ENCODE data around the gene AKR1E2. TPM values are rescaled to one million over a fixed set of nuclear protein-coding genes. Genes with fewer than 3 reads are reported as not detected.
A peak's percentile ranks its signal among the peaks of the same experiment; 100 is the strongest.

AKR1E2 gene
- total and polyA plus RNA-seq, 9 of the 15 experiments (the other 6 are each of a cell fraction or from before 2014, with no cell fraction given), result 4.2 to 16.6 (median 9.8) TPM

DNA sequence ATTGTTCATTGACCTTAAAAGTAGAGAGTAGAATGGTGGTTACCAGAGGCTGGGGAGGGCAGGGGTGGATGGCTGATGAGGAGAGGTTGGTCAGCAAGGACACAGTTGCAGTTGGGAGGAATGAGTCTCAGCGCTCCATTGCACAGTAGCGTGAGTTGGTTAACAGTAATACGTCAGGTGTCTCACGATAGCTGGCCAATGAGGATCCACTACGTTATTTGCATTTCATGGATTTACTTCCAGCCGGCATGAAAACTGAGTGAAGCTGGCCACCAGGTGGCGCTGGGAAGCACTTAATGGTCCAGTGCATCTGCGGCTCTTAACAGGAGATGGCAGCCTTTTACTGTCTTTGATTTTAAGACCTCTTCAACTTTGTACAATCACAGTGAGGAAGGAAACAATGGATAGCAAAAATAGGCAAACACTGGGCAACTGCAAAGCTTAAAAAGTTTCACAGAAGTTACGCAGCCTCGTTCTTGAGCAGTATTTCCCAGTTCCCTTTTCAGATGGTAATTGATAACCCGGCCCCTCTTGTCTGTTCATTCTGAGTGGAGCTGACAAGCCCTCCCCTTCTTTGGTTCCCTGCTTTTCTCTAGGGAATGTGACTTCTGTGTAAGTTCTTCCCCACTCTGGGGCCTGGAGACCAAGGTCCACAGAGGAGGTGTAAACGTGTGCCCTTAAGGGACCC lies 23.7 kb downstream of the AKR1E2 start (continued):
- TF ChIP-seq, protein P1, sequence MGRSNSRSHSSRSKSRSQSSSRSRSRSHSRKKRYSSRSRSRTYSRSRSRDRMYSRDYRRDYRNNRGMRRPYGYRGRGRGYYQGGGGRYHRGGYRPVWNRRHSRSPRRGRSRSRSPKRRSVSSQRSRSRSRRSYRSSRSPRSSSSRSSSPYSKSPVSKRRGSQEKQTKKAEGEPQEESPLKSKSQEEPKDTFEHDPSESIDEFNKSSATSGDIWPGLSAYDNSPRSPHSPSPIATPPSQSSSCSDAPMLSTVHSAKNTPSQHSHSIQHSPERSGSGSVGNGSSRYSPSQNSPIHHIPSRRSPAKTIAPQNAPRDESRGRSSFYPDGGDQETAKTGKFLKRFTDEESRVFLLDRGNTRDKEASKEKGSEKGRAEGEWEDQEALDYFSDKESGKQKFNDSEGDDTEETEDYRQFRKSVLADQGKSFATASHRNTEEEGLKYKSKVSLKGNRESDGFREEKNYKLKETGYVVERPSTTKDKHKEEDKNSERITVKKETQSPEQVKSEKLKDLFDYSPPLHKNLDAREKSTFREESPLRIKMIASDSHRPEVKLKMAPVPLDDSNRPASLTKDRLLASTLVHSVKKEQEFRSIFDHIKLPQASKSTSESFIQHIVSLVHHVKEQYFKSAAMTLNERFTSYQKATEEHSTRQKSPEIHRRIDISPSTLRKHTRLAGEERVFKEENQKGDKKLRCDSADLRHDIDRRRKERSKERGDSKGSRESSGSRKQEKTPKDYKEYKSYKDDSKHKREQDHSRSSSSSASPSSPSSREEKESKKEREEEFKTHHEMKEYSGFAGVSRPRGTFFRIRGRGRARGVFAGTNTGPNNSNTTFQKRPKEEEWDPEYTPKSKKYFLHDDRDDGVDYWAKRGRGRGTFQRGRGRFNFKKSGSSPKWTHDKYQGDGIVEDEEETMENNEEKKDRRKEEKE (IDR thresholded peaks at IDR 0.05; ENCODE audit: borderline replicate concordance in 1 of 2, control insufficient read depth in 1 of 2, low read depth in 2 of 2, low read length in 1 of 2), result 0 out of 4 replicates have a peak, but pooled peaks of 1 of the 2 experiments have one; percentile 44
- TF ChIP-seq FOXA3 (CRISPR knock-in tag; conservative IDR thresholded peaks at IDR 0.05 in 1 of 2, IDR thresholded peaks at IDR 0.05 in 1 of 2), result peak in 1 of 2 experiments; percentile 70; a peak in 2 of 4 replicates
- TF ChIP-seq ZNF311 (CRISPR knock-in tag; IDR thresholded peaks at IDR 0.05), result no peak
- TF ChIP-seq COPS2 (conservative IDR thresholded peaks at IDR 0.05), result no peak
- TF ChIP-seq POU5F1 (IDR thresholded peaks at IDR 0.05; ENCODE audit: borderline replicate concordance, low read depth, low read length, partially characterized antibody), result no peak
- TF ChIP-seq CHD2 (IDR thresholded peaks at IDR 0.05; ENCODE audit: low read depth, low read length), result peak; percentile 15; the same call in 1 of the 2 replicates
- TF ChIP-seq PHF21A (IDR thresholded peaks at IDR 0.05; ENCODE audit: borderline replicate concordance, low read depth), result peak; percentile 43; the same call in 1 of the 2 replicates
- TF ChIP-seq BRF1 (IDR thresholded peaks at IDR 0.05; ENCODE audit: borderline replicate concordance, extremely low read depth, insufficient read length), result no peak
- TF ChIP-seq, protein P2, sequence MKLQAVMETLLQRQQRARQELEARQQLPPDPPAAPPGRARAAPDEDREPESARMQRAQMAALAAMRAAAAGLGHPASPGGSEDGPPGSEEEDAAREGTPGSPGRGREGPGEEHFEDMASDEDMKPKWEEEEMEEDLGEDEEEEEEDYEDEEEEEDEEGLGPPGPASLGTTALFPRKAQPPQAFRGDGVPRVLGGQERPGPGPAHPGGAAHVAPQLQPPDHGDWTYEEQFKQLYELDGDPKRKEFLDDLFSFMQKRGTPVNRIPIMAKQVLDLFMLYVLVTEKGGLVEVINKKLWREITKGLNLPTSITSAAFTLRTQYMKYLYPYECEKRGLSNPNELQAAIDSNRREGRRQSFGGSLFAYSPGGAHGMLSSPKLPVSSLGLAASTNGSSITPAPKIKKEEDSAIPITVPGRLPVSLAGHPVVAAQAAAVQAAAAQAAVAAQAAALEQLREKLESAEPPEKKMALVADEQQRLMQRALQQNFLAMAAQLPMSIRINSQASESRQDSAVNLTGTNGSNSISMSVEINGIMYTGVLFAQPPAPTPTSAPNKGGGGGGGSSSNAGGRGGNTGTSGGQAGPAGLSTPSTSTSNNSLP (IDR thresholded peaks at IDR 0.05; ENCODE audit: borderline replicate concordance, low read depth, low read length), result 0 out of 2 replicates have a peak, but pooled peaks have one; percentile 56
- TF ChIP-seq, protein P3, sequence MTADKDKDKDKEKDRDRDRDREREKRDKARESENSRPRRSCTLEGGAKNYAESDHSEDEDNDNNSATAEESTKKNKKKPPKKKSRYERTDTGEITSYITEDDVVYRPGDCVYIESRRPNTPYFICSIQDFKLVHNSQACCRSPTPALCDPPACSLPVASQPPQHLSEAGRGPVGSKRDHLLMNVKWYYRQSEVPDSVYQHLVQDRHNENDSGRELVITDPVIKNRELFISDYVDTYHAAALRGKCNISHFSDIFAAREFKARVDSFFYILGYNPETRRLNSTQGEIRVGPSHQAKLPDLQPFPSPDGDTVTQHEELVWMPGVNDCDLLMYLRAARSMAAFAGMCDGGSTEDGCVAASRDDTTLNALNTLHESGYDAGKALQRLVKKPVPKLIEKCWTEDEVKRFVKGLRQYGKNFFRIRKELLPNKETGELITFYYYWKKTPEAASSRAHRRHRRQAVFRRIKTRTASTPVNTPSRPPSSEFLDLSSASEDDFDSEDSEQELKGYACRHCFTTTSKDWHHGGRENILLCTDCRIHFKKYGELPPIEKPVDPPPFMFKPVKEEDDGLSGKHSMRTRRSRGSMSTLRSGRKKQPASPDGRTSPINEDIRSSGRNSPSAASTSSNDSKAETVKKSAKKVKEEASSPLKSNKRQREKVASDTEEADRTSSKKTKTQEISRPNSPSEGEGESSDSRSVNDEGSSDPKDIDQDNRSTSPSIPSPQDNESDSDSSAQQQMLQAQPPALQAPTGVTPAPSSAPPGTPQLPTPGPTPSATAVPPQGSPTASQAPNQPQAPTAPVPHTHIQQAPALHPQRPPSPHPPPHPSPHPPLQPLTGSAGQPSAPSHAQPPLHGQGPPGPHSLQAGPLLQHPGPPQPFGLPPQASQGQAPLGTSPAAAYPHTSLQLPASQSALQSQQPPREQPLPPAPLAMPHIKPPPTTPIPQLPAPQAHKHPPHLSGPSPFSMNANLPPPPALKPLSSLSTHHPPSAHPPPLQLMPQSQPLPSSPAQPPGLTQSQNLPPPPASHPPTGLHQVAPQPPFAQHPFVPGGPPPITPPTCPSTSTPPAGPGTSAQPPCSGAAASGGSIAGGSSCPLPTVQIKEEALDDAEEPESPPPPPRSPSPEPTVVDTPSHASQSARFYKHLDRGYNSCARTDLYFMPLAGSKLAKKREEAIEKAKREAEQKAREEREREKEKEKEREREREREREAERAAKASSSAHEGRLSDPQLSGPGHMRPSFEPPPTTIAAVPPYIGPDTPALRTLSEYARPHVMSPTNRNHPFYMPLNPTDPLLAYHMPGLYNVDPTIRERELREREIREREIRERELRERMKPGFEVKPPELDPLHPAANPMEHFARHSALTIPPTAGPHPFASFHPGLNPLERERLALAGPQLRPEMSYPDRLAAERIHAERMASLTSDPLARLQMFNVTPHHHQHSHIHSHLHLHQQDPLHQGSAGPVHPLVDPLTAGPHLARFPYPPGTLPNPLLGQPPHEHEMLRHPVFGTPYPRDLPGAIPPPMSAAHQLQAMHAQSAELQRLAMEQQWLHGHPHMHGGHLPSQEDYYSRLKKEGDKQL (CRISPR knock-in tag; IDR thresholded peaks at IDR 0.05; ENCODE audit: borderline replicate concordance), result no peak
- peak; percentile 72 for TF ChIP-seq EHMT2 (IDR thresholded peaks at IDR 0.05)
- TF ChIP-seq GATA2 (CRISPR knock-in tag; IDR thresholded peaks at IDR 0.05), result no peak
- TF ChIP-seq STAG1 (CRISPR knock-in tag; IDR thresholded peaks at IDR 0.05; ENCODE audit: borderline replicate concordance), result peak; percentile 94
